Left lung (tissue), 10 donors: ENCODE results near the gene GSTA4. TPM values are rescaled to one million over a fixed set of nuclear protein-coding genes. Genes with fewer than 3 reads are reported as not detected.
"Not testable (repeated sequence)": the region's sequence is repeated elsewhere in the genome, so short reads cannot be mapped to it uniquely, and the experiment has no call there.

Source experiments
- ATAC-seq: fragments of 200-7000 bp; cut with Tn5 transposase; one replicate; pipeline ENCODE4 v1.9.1; 2020; ENCODE audit warnings: moderate library complexity
- DNase-seq, 4 donors: peaks; one replicate each; pipeline ENCODE4 v3.0.0-alpha.2; 2013 to 2020
- H3K27ac ChIP-seq, 2 donors: fragments of 200-600 bp; sonication (generic) in 1 of 2; one replicate each; pipeline versions ENCODE4 v1.5.0 to v1.8.0; 2020 to 2021
- H3K27me3 ChIP-seq, 2 donors: fragments of 200-600 bp; sonication (generic) in 1 of 2; one replicate each; pipeline versions ENCODE4 v1.5.0 to v1.8.0; 2020 to 2021
- H3K36me3 ChIP-seq, 2 donors: fragments of 200-600 bp; sonication (generic) in 1 of 2; one replicate each; pipeline versions ENCODE4 v1.5.0 to v1.8.0; 2020 to 2021
- H3K4me1 ChIP-seq, 2 donors: fragments of 200-600 bp; one replicate each; pipeline ENCODE4 v1.8.0; 2021
- H3K4me3 ChIP-seq, 2 donors: fragments of 200-600 bp; sonication (generic) in 1 of 2; one replicate each; pipeline versions ENCODE4 v1.5.0 to v1.8.0; 2020 to 2021; ENCODE audit warnings: mild to moderate bottlenecking in 1 of 2
- H3K9me3 ChIP-seq, 2 donors: fragments of 200-600 bp; sonication (generic) in 1 of 2; one replicate each; pipeline versions ENCODE4 v1.5.0 to v1.8.0; 2020 to 2021
- intact Hi-C, 2 donors: fragments of 100-400 bp; cut with DNase I; formaldehyde crosslinking; loops; one replicate each; pipeline versions ENCODE4 v1.11.2 to v1.14.2; 2022
- polyA plus RNA-seq, 6 donors: library from polyadenylated mRNA; unstranded; fragments of 120-200 nt; gene quantifications; one replicate each; pipeline ENCODE4 v1.2.1, GENCODE V29; 2013; ENCODE audit not compliant: insufficient read length in 6 of 6
- total RNA-seq, 2 donors: library from RNA; stranded (reverse); fragmentation: NEBNext Ultra II Directional; extraction: Animal tissue kit (Norgen Biotek cat#: 25700); gene quantifications; one replicate each; pipeline ENCODE4 v1.2.1, GENCODE V29; 2021
- TF ChIP-seq, protein P1 (sequence below), 2 donors: fragments of 200-600 bp; sonication (generic) in 1 of 2; IDR thresholded peaks; one replicate each; pipeline versions ENCODE4 v1.5.0 to v1.8.0; 2021; ENCODE audit warnings: antibody characterized with exemption in 2 of 2
- donor health status: DM: no; HTN: yes; CAD: no.
- donor health status: DM: no; HTN: no; CAD: no.

GSTA4 gene
- total and polyA plus RNA-seq, 8 donors, result 49.1 to 138 (median 130) TPM

DNA sequence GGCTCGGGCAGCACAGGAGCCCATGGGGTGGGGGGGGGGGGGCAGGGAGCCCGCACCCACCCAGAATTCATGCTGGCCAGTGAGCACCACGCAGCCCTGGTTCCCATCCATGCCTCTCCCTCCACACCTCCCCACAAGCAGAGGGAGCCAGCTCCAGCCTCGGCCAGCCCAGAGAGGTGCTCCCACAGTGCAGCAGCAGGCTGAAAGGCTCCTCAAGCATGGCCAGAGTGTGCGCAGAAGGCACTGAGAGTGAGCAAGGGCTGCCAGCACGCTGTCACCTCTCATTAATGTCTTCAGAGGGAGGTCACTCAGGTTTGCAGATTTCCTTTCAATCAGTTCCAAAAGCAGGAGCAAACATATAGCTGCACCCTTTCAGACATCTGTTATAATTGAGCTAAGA, 32.4 kb downstream of the GSTA4 start:
- DNase-seq (no peak), ATAC-seq (no peak)
- Histone ChIP-seq H3K36me3 (no peaks in the 10 kb centered on the region), H3K4me1 (no peaks in the 10 kb centered on the region), H3K27ac (no peak overlapping the region), H3K9me3 (no peaks in the 10 kb centered on the region), H3K4me3 (no peak overlapping the region), H3K27me3 (no peaks in the 10 kb centered on the region)
- intact Hi-C loops, result no loop called here
- TF ChIP-seq, protein P1, sequence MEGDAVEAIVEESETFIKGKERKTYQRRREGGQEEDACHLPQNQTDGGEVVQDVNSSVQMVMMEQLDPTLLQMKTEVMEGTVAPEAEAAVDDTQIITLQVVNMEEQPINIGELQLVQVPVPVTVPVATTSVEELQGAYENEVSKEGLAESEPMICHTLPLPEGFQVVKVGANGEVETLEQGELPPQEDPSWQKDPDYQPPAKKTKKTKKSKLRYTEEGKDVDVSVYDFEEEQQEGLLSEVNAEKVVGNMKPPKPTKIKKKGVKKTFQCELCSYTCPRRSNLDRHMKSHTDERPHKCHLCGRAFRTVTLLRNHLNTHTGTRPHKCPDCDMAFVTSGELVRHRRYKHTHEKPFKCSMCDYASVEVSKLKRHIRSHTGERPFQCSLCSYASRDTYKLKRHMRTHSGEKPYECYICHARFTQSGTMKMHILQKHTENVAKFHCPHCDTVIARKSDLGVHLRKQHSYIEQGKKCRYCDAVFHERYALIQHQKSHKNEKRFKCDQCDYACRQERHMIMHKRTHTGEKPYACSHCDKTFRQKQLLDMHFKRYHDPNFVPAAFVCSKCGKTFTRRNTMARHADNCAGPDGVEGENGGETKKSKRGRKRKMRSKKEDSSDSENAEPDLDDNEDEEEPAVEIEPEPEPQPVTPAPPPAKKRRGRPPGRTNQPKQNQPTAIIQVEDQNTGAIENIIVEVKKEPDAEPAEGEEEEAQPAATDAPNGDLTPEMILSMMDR (IDR thresholded peaks at IDR 0.05), result no peak

DNA sequence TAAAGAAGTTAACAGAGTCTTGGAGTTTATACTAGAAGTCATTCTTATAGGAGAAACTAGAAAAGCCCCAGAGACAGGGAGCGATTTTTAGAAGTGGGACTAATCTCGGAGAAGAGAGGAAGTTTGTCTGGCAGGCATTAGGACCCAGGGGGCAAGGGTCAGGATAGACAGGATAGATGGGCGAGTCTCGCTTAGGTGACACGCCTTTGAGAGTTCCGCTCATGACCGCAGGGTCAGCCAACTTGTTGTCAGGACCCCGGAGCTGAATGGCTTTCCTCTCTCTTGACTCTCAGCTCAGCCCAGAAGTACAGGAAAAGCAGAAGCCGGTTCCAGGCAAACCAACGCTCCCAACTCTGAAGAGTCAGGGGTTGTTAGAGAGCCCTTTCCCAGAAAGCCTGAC, 34.1 kb downstream of the GSTA4 start:
- DNase-seq, H3K27ac ChIP-seq, H3K4me1 ChIP-seq, H3K27me3 ChIP-seq, H3K9me3 ChIP-seq, ATAC-seq, H3K36me3 ChIP-seq, H3K4me3 ChIP-seq, intact Hi-C loops: not testable (repeated sequence)

DNA sequence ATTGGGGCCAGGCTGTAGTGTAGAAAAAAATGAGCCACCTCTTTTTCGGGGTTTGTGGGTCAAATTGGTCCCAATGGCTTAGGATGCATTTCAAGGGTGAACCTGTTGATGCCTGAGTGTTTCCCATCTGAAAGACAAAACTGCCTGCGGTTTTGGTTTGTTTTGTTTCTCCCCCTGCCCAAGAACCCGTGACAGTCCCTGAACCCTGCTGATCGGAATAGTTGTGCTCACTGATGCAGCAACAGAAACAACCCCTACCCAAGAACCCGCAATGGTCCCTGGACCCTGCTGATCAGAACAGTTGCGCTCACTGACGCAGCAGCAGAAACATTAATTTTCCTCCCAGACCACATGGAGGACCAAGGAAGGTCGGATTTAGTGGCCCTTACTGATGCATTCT, 34.9 kb downstream of the GSTA4 start:
- DNase-seq, intact Hi-C loops, H3K4me1 ChIP-seq, H3K27ac ChIP-seq, H3K27me3 ChIP-seq, H3K4me3 ChIP-seq, H3K36me3 ChIP-seq, H3K9me3 ChIP-seq, ATAC-seq: not testable (repeated sequence)

DNA sequence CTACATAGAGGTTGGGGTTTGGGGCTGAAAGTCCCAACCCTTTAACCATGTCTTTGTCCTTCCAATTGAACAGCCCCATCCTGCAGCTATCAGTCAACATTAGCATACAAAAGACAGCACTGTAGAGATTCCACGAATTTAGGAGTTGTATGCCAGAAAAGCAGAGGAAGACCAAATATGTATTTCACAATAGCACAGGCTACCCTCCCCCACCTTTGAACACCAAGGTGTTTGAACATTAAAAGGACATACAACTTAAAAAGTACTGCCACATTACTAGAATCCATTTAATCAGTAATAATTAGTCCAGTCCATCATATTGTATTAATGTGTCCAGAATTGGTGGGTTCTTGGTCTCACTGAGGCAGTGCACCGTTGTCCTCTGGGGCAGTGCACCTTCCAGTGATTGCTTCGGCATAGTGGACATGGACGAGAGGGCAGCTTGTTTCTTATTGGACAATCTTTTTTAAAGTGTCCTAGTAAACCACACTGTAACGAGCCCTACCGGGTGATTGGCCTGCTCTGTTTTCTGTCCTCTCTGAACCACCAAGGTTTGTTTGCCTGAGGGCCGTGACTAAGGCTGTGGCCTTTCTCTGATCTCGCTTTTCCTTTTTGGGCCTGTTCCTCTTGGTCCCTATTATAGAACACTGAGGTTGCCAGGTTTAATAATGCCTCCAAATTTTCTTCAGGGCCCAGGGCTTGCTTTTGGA, 36.4 kb downstream of the GSTA4 start:
- H3K36me3 ChIP-seq, result no peaks in the 10 kb centered on the region

DNA sequence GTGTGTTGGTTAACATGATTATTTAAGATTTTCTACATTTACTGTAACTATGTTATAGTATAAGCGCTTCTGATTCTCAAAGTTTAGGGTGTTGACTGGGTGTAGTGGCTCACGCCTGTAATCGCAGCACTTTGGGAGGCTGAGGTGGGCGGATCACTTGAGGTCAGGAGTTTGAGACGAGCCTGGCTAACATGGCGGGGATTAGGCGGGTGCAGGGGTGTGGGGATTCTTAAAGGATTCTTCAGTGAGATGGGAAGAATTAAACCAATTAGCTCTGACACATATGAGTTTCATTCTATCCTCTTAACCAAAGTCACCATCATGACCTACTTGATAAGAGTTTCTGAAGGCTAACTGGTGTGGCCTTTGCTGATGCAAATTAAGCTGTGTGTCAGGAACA, 39.2 kb downstream of the GSTA4 start:
- Histone ChIP-seq H3K27me3 (no peaks in the 10 kb centered on the region), H3K4me1 (no peaks in the 10 kb centered on the region), H3K27ac (no peak overlapping the region), H3K36me3 (no peaks in the 10 kb centered on the region), H3K9me3 (no peaks in the 10 kb centered on the region), H3K4me3 (no peak overlapping the region)
- intact Hi-C loops, result no loop called here
- ATAC-seq (no peak), DNase-seq (no peak)
- TF ChIP-seq, protein P1 (IDR thresholded peaks at IDR 0.05), result no peak

More for the DNA sequence above, 36.4 kb downstream of the GSTA4 start:
- intact Hi-C loops, result no loop called here
- no peak for ATAC-seq
- Histone ChIP-seq H3K4me3 (no peak overlapping the region), H3K4me1 (no peaks in the 10 kb centered on the region), H3K27me3 (no peaks in the 10 kb centered on the region), H3K9me3 (no peaks in the 10 kb centered on the region), H3K27ac (no peak overlapping the region)
- DNase-seq, result no peak
- TF ChIP-seq, protein P1 (IDR thresholded peaks at IDR 0.05), result no peak

DNA sequence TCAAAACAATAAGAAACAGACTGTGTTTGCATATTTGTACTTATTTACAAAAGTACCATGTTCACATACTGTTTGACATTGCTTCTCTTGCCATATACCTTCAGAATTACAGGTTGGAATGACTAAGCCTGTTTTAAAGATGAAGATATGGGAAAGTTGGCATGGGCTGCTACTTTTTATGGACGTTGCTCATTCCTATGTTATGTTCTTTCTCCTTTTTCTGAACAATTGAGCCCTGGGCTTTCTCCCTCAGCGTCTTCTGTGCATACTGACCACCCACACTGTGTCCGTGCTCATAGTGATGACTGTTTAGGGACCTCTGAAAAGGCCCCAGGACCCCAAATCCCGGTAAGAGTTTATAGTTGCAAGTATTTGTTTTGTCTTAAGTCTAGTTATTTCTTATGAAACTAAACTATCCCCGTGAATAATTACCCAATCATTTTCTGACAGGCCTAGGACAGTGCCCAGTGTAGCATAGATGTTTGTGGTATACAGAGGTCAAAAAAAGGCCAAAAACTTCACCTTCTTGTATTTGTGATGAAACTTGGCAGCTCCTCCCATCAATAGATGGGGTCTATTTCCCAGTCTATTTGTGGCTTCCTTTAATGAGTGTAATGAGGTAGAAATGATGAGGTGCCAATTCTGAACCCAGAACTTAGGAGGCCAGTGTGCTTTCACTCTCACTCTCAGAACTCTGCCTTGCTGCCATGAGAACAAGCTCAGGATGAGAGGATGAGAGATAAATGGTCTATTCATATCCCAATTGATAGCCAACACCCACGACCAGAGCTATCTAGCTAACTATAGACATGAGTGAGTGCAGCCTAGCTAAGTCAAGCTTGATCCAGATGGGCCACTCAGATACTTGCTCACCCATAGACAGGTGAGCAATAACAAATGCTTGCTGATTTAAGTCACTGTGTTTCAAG, 40.9 kb downstream of the GSTA4 start:
- intact Hi-C loops, result no loop called here
- ATAC-seq, result no peak
- Histone ChIP-seq H3K9me3 (no peaks in the 10 kb centered on the region), H3K27ac (no peak overlapping the region), H3K4me1 (no peaks in the 10 kb centered on the region), H3K27me3 (no peaks in the 10 kb centered on the region), H3K4me3 (no peak overlapping the region), H3K36me3 (no peaks in the 10 kb centered on the region)
- no peak for DNase-seq
- TF ChIP-seq, protein P1 (IDR thresholded peaks at IDR 0.05), result no peak
